ENCODE measurements around the gene CCDC74B.
"Not testable (repeated sequence)": the region's sequence is repeated elsewhere in the genome, so short reads cannot be mapped to it uniquely, and the experiment has no call there.

CCDC74B gene

GRCh38 chr2:130165293-130166016, 20.5 kb upstream of the CCDC74B start:
- DNase-seq (ENCODE audit: low read depth): no peak

GRCh38 chr2:130162968-130163367, 18.1 kb upstream of the CCDC74B start:
- DNase-seq (ENCODE audit: low read depth): no peak

GRCh38 chr2:130162486-130162885, 17.6 kb upstream of the CCDC74B start:
- not testable (repeated sequence) for DNase-seq (ENCODE audit: low read depth)

GRCh38 chr2:130160838-130161705, 16.2 kb upstream of the CCDC74B start:
- not testable (repeated sequence) for DNase-seq (ENCODE audit: low read depth)

- no peak for DNase-seq (ENCODE audit: low read depth)
Measured at GRCh38 chr2:130160131-130160530, 15.2 kb upstream of the CCDC74B start.

- DNase-seq (ENCODE audit: low read depth): not testable (repeated sequence)
Measured at GRCh38 chr2:130159376-130159775, 14.5 kb upstream of the CCDC74B start.

GRCh38 chr2:130158631-130159030, 13.7 kb upstream of the CCDC74B start:
- no peak for DNase-seq (ENCODE audit: low read depth)

GRCh38 chr2:130157825-130158514, 13.1 kb upstream of the CCDC74B start:
- DNase-seq (ENCODE audit: low read depth): not testable (repeated sequence)

GRCh38 chr2:130157354-130157753, 12.4 kb upstream of the CCDC74B start:
- DNase-seq (ENCODE audit: low read depth): not testable (repeated sequence)

GRCh38 chr2:130156624-130157004, 11.7 kb upstream of the CCDC74B start:
- no peak for DNase-seq (ENCODE audit: low read depth)

- not testable (repeated sequence) for DNase-seq (ENCODE audit: low read depth)
Measured at GRCh38 chr2:130155956-130156623, 11.2 kb upstream of the CCDC74B start.

GRCh38 chr2:130154773-130155765, 10.2 kb upstream of the CCDC74B start:
- no peak for DNase-seq (ENCODE audit: low read depth)

GRCh38 chr2:130154423-130154770, 9.5 kb upstream of the CCDC74B start:
- DNase-seq (ENCODE audit: low read depth): not testable (repeated sequence)

- DNase-seq (ENCODE audit: low read depth): not testable (repeated sequence)
Measured at GRCh38 chr2:130153721-130154422, 9.0 kb upstream of the CCDC74B start.

GRCh38 chr2:130152816-130153595, 8.1 kb upstream of the CCDC74B start:
- no peak for DNase-seq (ENCODE audit: low read depth)

- DNase-seq (ENCODE audit: low read depth): not testable (repeated sequence)
Measured at GRCh38 chr2:130152136-130152815, 7.4 kb upstream of the CCDC74B start.

GRCh38 chr2:130151145-130151512, 6.2 kb upstream of the CCDC74B start:
- not testable (repeated sequence) for DNase-seq (ENCODE audit: low read depth)

- DNase-seq (ENCODE audit: low read depth): no peak
Measured at GRCh38 chr2:130150181-130151144, 5.6 kb upstream of the CCDC74B start.

All from activated T-cell treated with anti-CD3 and anti-CD28 coated beads for 48 hours (primary cell).